HG03045 (cell line): Measurements from ENCODE around the gene ZNF326.
"Not testable (repeated sequence)": the region's sequence is repeated elsewhere in the genome, so short reads cannot be mapped to it uniquely, and the experiment has no call there.

Experiments used
- ATAC-seq: cut with Tn5 transposase; IDR thresholded peaks from one replicate; pipeline ENCODE4 v1.9.1; 2021; ENCODE audit warnings: mild to moderate bottlenecking, moderate library complexity; ENCODE audit not compliant: unreplicated experiment

ZNF326 gene

DNA sequence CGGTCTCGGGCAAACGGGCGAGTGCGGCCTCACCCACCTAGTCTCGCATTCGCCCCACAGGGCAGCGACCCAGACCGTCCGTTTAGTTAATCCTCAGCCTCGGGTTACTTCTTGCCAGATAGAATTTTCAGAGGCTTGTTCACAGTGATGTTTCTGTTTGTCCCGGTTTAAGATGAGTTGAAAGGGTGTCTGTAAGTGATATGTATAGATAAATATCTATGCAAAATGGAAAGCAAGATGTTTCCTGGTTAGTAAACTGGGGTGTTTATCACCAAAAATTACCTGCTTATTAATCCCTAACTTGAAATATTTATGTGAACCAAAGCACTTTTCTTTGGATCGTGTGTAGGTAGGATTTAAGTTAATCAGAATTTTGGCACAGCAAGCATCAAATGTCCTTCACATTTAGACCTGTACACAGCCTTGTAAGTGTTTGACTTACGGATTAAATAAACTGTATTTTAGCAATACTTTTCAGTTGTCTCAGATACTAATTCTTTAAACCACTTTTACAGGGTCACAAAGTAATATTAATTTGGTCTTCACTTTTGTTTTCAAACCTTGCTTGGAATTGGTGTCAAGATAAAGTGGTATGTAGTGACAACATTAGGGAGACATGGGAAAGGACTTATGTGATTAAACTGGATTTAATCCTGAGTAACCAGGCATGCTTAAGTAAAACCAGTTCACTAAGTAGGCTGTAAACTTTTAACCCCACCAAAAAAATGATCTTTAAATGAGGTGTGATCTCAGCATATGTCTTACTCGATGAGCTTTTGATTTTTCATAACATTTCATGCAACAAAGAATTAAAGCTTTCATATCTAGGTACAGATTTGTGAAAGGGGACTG lies 914 bp downstream of the ZNF326 start:
- ATAC-seq: no peak

DNA sequence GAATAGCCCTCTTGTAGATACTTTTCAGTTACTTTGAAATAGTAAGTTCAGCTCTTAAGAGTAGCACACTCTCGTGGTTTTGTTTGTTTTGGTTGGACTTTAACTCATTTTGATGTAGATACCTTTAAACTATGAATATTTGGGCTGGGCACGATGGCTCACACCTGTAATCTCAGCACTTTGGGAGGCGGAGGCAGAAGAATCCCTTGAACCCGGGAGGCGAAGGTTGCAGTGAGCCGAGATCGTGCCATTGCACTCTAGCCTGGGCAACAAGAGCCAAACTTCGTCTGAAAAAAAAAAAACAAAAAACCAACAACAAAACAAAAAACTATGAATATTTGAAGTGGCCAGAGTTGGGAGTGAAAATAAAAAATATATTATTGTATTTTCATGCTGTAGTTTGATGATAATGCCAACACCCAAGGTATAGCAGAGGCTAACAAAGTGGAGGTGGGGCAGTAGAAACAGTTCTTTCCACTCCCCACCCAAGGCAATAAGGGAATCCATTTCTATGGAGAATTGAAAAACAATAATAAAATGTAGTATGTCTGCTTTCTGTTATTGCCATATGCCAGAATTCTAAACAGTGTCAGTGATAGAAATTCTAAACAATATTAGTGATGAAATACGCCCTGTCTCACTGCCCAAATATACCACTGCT lies 1.7 kb downstream of the ZNF326 start:
- no peak for ATAC-seq

DNA sequence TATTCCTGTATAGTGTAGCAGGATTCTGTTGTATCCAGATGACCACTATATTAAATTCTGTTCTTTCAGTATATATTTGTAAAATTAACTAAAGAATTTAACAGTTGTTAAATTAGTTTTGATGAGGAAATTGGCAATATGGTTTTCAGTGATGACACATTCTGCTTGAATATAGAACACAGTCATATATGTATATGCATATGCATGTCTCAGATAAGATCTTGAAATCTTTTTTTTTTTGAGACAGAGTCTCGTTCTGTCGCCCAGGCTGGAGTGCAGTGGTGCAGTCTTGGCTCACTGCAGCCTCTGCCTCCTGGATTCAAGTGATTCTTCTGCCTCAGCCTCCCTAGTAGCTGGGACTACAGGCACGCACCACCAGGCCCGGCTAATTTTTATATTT lies 2.2 kb downstream of the ZNF326 start:
- ATAC-seq: not testable (repeated sequence)

DNA sequence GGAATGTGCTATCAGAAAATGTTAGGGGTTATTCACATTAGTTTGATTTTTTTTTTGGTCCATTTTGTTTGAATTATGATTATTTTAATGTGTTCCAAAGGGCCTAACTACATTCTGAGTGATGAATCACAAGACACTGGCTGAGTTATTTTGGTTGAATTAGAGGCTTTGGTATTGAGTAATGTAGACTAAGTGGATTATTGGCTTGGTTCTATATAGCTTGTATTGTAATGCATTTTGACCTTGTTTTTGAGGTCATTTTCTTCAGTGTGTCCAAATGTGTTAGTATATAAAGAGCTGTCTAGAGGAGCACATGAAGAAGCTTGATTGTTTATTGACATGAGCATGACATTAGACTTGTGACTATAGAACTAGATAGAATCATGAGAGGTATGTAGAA lies 3.4 kb downstream of the ZNF326 start:
- no peak for ATAC-seq

DNA sequence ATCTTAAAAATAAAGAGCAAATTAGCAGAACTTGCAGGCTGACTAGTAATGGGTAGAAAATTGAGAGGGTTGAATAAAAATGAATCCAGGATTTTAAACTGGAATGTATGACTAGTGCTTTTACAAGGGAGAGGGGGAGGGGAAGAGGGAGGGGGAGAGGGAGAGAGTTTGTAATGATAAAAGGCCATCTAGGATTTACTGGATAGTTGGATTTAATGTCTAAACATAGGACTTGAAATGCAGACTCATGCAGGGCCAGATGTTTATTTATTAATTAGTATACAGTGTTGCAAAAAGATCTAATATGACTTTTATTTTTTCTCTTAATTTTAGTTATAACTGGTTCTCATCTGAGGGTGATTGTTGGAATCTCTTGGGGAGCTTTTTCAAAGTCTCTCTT lies 4.3 kb downstream of the ZNF326 start:
- no peak for ATAC-seq

DNA sequence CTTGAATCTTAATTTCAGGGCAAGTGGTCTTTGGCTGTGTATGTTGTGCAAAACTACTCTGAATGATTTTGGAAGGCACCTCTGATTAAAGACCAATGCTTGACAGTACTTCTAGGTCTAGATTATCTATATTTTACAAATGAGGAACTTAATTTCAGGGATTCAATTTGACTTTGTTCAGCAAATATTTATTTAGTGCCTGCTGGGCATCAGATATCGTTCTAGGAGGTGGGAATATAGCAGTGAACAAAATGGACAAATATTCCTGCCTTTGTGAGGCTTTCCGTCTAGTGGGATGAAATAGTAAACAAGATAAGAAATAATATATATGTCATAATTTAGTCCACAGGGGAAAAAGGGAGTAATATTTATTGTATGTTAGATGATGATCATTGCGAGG lies 4.7 kb downstream of the ZNF326 start:
- no peak for ATAC-seq

DNA sequence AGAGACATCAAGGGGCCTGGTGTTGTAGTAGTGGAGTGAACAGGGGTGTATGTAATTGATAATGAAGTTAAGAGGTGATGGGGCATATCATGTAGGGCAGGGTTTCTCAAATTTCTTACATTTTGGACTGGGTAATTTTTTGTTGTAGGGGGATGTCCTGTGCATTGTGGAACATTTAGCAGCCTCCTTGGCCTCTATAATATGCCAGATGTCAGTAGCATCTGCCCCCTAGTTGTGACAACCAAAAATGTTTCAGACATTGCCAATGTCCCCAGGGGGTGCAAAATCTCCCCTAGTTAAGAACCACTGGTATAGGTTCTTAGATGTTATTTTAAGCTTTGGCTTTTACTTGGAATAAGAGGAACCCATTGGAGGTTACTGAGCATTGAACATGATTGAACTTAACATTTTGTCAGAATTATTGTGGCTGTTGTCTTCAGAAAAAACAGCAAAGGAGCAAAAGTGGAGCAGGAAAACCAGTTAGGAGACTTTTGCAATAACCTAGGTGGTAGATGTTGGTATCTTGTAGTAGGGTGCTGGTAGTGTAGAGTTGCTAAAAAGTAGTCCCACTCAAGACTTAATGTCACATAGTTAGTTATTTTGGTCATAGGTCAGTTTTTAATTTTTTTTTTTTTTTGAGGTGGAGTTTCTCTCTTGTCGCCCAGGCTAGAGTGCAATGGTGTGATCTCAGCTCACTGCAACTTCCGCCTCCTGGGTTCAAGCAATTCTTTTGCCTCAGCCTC lies 6.2 kb downstream of the ZNF326 start:
- no peak for ATAC-seq

GRCh38 chr1:90007979-90008404 lies 13.1 kb downstream of the ZNF326 start:
- ATAC-seq: no peak

DNA sequence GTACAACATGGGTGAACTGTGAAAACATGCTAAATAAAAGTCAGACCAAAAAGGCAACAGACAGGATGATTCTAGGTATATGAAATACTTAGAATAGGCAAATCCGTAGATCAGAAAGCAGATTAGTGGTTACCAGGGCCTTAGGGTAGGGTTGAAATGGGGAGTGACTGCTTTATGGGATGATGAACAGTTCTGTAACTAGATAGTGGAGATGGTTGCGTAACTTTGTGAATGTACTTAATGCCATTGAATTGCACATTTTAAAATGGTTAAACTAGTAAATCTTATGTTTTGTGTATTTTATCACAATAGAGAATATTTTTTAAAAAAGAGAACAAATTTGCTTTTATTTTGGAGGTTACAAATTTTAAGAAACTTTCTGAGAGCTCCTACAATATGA lies 17.4 kb downstream of the ZNF326 start:
- no peak for ATAC-seq

DNA sequence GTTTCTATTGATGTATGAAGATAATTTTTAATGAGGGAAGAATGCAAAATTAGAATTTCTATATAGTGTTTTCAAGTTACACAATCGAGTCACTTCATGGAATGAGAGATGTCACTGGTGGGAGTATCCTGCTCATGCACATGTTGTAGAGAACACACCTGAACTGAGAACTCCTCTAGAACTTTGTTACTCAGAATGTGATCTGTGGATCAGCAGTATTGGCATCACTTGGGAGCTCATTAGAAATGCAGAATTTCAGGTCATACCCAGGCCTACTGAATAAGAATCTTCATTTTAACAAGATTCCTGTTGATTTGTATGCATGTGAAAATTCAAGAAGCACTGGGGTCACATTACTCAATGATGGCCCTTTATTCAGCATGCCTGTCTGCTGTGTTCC lies 28.8 kb downstream of the ZNF326 start:
- no peak for ATAC-seq

DNA sequence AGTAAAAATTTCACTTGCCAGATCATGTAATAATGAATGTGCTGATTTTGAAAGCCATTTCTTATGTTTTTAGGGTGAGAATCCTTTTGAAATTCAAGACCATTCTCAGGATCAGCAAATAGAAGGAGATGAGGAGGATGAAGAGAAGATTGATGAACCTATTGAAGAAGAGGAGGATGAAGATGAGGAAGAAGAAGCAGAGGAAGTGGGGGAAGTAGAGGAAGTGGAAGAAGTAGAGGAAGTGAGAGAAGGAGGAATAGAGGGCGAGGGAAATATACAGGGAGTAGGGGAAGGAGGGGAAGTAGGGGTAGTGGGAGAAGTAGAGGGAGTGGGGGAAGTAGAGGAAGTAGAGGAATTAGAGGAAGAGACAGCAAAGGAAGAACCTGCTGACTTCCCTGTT lies 32.4 kb downstream of the ZNF326 start:
- no peak for ATAC-seq

DNA sequence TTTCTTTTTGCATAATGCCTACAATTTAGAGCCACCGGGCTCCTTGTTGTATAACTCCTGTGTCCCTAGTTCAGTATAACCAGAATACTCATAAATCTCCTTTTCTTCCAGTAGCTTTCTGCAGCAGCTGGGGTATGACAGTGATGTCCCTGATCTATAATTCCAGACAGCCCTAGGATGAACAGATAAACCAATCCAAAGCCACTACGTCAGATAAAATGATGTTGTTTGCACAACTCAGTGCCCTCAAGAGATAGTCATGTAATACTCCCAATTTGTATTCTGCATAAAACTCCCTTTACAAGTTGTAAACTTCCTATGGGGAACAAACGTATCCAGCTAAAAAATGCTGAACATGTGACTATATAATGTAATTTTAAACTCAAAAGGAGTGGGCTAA lies 44.7 kb downstream of the ZNF326 start:
- ATAC-seq: no peak

DNA sequence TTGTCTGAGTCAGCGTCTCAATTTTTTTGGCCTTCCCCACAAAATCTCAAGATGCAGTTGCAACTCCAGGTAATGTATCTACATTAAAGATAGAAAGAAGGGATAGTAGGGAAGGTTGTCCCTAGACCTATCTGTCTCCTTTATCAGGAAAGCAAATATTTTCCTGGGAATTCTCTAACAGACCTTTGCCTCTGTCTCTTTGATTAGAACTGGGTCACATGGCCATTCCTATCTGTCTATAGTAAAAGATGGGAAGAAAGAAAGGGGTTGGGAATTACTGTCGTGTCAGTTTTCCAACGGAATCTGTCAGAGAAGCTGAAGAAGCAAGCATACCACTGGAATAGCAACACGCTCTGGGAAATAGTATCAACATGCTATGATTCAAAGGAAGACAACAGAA lies 48.7 kb downstream of the ZNF326 start:
- no peak for ATAC-seq

DNA sequence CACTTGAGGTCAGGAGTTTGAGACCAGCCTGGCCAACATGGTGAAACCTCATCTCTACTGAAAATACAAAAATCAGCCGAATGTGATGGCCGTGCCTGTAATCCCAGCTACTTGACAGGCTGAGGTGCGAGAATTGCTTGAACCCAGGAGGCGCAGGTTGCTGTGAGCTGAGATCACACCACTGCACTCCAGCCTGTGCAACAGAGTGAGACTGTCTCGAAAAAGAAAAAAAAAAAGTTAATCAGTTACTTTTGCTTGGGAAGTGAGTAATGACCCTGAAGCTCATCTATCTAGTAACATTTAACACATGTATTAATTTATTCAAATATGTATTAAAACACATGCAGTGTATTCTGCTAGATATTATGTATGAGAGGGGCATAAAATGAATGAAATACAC lies 49.4 kb downstream of the ZNF326 start:
- no peak for ATAC-seq

GRCh38 chr1:90045853-90046563 lies 51.1 kb downstream of the ZNF326 start:
- no peak for ATAC-seq

GRCh38 chr1:90046635-90047034 lies 51.7 kb downstream of the ZNF326 start:
- ATAC-seq: no peak

DNA sequence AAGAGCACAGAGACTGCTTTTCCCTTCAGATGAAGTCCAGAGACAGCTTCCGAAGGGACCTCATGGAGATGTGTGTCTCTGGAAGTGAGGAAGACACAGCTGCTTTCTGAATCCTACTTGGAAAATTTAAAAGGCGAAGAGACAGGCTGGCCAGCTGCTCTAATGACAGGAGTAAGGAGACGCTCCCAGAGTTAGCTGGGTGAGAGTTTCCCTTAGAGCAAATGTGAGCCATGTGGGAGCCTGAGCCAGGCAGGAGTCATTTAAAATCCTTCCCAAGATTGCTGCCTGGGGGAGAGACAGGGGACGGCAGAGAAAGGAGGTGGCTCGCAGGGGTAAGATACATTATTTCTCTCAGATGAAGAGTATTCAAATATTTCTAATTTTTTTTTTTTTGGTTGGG lies 53.1 kb downstream of the ZNF326 start:
- no peak for ATAC-seq

GRCh38 chr1:90062700-90063643 lies 68.1 kb downstream of the ZNF326 start:
- ATAC-seq: not testable (repeated sequence)

DNA sequence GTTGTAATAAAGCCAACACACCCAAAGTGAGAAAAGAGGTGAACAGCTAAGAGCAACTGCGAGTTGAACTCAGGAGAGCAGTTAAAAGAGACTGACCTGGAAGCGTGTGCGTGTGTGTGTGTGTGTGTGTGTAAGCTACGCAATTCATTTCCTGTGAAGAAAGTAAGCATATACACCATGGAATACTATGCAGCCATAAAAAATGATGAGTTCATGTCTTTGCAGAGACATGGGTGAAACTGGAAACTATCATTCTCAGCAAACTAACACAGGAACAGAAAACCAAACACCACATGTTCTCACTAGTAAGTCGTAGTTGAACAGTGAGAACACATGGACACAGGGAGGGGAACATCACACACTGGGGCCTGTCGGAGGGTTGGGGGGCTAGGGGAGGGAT lies 69.2 kb downstream of the ZNF326 start:
- not testable (repeated sequence) for ATAC-seq
